Endothelial cell of umbilical vein (primary cell): ENCODE data around the gene CALCOCO2. TPM values are rescaled to one million over a fixed set of nuclear protein-coding genes. Genes with fewer than 3 reads are reported as not detected.

Experiments
- BruUV-seq: library from RNA; stranded (reverse); fragments of 400-500 nt; replicated peaks from 2 replicates; lab custom pipeline; 2021; lab: Mats Ljungman, UMichigan
- CTCF ChIA-PET: fragments of 300-600, 350-600 bp; sonication (Branson Sonifier 250); formaldehyde crosslinking; loops from one replicate; lab custom pipeline; 2021; ENCODE audit warnings: antibody characterized with exemption, inconsistent platforms; lab: Charles Lee
- POLR2A ChIA-PET: fragments of 300-600, 350-600 bp; sonication (Branson Sonifier 250); formaldehyde crosslinking; loops from one replicate; lab custom pipeline; 2021; ENCODE audit warnings: antibody characterized with exemption, inconsistent platforms; lab: Charles Lee
- DNase-seq: peaks from one replicate; pipeline ENCODE4 v3.0.0-alpha.2; 2011; ENCODE audit warnings: low read depth, low spot score
- FAIRE-seq: peaks from 2 replicates; lab custom pipeline; 2011; peaks lifted over from hg19 to GRCh38; lab: Jason Lieb, UNC
- H2AFZ ChIP-seq: 2 replicates; pipeline ENCODE4 v1.6.0; 2012; ENCODE audit warnings: low read depth, low read length, control low read depth, inconsistent platforms
- H3K27ac ChIP-seq: 2 replicates; pipeline ENCODE4 v1.5.1; 2011; ENCODE audit warnings: low read depth, mild to moderate bottlenecking, control low read depth, low read length, moderate library complexity; ENCODE audit not compliant: insufficient read depth
- H3K27me3 ChIP-seq, 2 experiments: 2 replicates each; pipeline versions ENCODE4 v1.6.0 to v1.6.1; 2011; ENCODE audit warnings: low read length in 2 of 2, mixed read lengths in 1 of 2; ENCODE audit not compliant: control insufficient read depth in 2 of 2, insufficient read depth in 2 of 2
- H3K36me3 ChIP-seq, 2 experiments: 2 replicates in 1 of 2; 3 replicates in 1 of 2; pipeline ENCODE4 v1.5.1; 2011; ENCODE audit warnings: low read length in 2 of 2, mild to moderate bottlenecking in 1 of 2, moderate library complexity in 1 of 2; ENCODE audit not compliant: control insufficient read depth in 2 of 2, insufficient read depth in 2 of 2; ENCODE audit errors: extremely low read depth in 1 of 2
- H3K4me1 ChIP-seq: 3 replicates; pipeline ENCODE4 v1.5.1; 2011; ENCODE audit warnings: mild to moderate bottlenecking, low read length; ENCODE audit not compliant: control insufficient read depth, insufficient read depth; ENCODE audit errors: extremely low read depth
- H3K4me2 ChIP-seq: 2 replicates; pipeline ENCODE4 v1.6.1; 2011; ENCODE audit warnings: low read length, control low read depth, mixed read lengths; ENCODE audit not compliant: insufficient read depth
- H3K4me3 ChIP-seq, 3 experiments: fragments of 200-600 bp in 1 of 3; sonication (generic), shearing (Covaris generic) in 1 of 3; replicated peaks in 1 of 3; 2 replicates each; pipeline ENCODE4 v1.5.1; 2011 to 2016; ENCODE audit warnings: control low read depth in 3 of 3, low read length in 3 of 3, mild to moderate bottlenecking in 2 of 3, inconsistent platforms in 1 of 3, low read depth in 1 of 3, moderate library complexity in 1 of 3; ENCODE audit not compliant: insufficient read depth in 1 of 3
- H3K79me2 ChIP-seq: 2 replicates; pipeline ENCODE4 v1.6.0; 2012; ENCODE audit warnings: low read length, inconsistent platforms; ENCODE audit not compliant: control insufficient read depth, insufficient read depth
- H3K9ac ChIP-seq: replicated peaks from 2 replicates; pipeline ENCODE3; 2011; ENCODE audit warnings: low read length, control low read depth; ENCODE audit not compliant: insufficient read depth; ENCODE audit errors: extremely low read depth
- H3K9me1 ChIP-seq: replicated peaks from 3 replicates; pipeline ENCODE4 v1.6.0; 2011; ENCODE audit warnings: mild to moderate bottlenecking, low read length; ENCODE audit not compliant: control insufficient read depth, insufficient read depth; ENCODE audit errors: extremely low read depth
- H3K9me3 ChIP-seq: replicated peaks from 2 replicates; pipeline ENCODE4 v1.5.1; 2012; ENCODE audit warnings: low read length, inconsistent platforms; ENCODE audit not compliant: control insufficient read depth, insufficient read depth
- H4K20me1 ChIP-seq: replicated peaks from 2 replicates; pipeline ENCODE3; 2011; ENCODE audit warnings: mild to moderate bottlenecking, low read length; ENCODE audit not compliant: control insufficient read depth, insufficient read depth; ENCODE audit errors: extremely low read depth
- EZH2 ChIP-seq: IDR thresholded peaks from 2 replicates; pipeline ENCODE4 v1.6.1; 2012; ENCODE audit warnings: borderline replicate concordance, low read depth, mild to moderate bottlenecking, moderate library complexity, low read length, inconsistent platforms; ENCODE audit not compliant: severe bottlenecking
- FOS ChIP-seq: IDR thresholded peaks from 2 replicates; pipeline ENCODE4 v1.6.1; 2011; ENCODE audit warnings: mild to moderate bottlenecking, low read length, moderate library complexity, borderline replicate concordance; ENCODE audit not compliant: insufficient read depth
- GATA2 ChIP-seq: IDR thresholded peaks from 2 replicates; pipeline ENCODE4 v1.7.0; 2011; ENCODE audit warnings: low read depth, mild to moderate bottlenecking, moderate library complexity, mixed read lengths, low read length; ENCODE audit not compliant: insufficient read length, insufficient read depth
- MYC ChIP-seq: IDR thresholded peaks from one replicate; pipeline ENCODE4 v1.6.1; 2011; ENCODE audit warnings: mild to moderate bottlenecking, low read depth, low read length
- POLR2A ChIP-seq: IDR thresholded peaks from 2 replicates; pipeline ENCODE4 v1.6.1; 2012; ENCODE audit warnings: low read depth, mild to moderate bottlenecking, control low read depth, low read length
- POLR2AphosphoS5 ChIP-seq: IDR thresholded peaks from 2 replicates; pipeline ENCODE4 v1.6.1; 2012; ENCODE audit warnings: low read depth, mild to moderate bottlenecking, control low read depth, low read length, moderate library complexity; ENCODE audit not compliant: insufficient read depth
- dilution Hi-C: fragments of 300-500 bp; cut with MboI; formaldehyde crosslinking; loops from one replicate; pipeline ENCODE4 v1.15.0; 2019; ENCODE audit warnings: low sequenced_read_pairs; ENCODE audit not compliant: extremely low pct_ligation_motif_present
- intact Hi-C: fragments of 100-400 bp; cut with micrococcal nuclease; formaldehyde crosslinking; loops from one replicate; pipeline ENCODE4 v1.10.0; 2022
- polyA plus RNA-seq, 4 experiments: library from polyadenylated mRNA; depleted of rRNA in 3 of 4; stranded (reverse) in 3 of 4; unstranded in 1 of 4; fragments of >200 nt; gene quantifications; 2 replicates each; pipeline versions ENCODE4 v1.2.1 to v1.2.3, GENCODE V29; 2011 to 2012; ENCODE audit warnings: missing spikeins in 1 of 4
- small RNA-seq: library from RNA; depleted of rRNA; stranded (forward); fragments of <200 nt; gene quantifications from one replicate; pipeline ENCODE3, GENCODE V24; 2012; ENCODE audit warnings: low replicate concordance, low read depth; ENCODE audit not compliant: insufficient read depth, insufficient read length
- total RNA-seq: library from RNA; stranded (reverse); gene quantifications from 2 replicates; pipeline ENCODE4 v1.2.3, GENCODE V29; 2021
- TF ChIP-seq, protein P1 (sequence below), 2 donors: IDR thresholded peaks; 1 replicate in 1 of 2; 2 replicates in 1 of 2; pipeline ENCODE4 v1.5.1; 2011; ENCODE audit warnings: low read length in 2 of 2, mild to moderate bottlenecking in 2 of 2, moderate library complexity in 2 of 2, control low read depth in 1 of 2, inconsistent platforms in 1 of 2, low read depth in 1 of 2; ENCODE audit not compliant: insufficient read depth in 1 of 2; ENCODE audit errors: extremely low read depth in 1 of 2
- TF ChIP-seq, protein P2 (sequence below): IDR thresholded peaks from 2 replicates; pipeline ENCODE4 v1.6.1; 2011; ENCODE audit not compliant: insufficient read depth, insufficient read length

The CALCOCO2 gene
- total and polyA plus RNA-seq, 2 donors (not counting 3 experiments of a cell fraction or from before 2014, with no cell fraction given) = 20.6 to 64.9 TPM

GRCh38 chr17:48912476-48912875 is 81.6 kb downstream of the CALCOCO2 start:
- H3K27ac ChIP-seq = no peak overlapping the region
- TF ChIP-seq EZH2 (no peak), FOS (no peak), POLR2A (no peak), POLR2AphosphoS5 (no peak), GATA2 (no peak), MYC (no peak)
- TF ChIP-seq, protein P1, sequence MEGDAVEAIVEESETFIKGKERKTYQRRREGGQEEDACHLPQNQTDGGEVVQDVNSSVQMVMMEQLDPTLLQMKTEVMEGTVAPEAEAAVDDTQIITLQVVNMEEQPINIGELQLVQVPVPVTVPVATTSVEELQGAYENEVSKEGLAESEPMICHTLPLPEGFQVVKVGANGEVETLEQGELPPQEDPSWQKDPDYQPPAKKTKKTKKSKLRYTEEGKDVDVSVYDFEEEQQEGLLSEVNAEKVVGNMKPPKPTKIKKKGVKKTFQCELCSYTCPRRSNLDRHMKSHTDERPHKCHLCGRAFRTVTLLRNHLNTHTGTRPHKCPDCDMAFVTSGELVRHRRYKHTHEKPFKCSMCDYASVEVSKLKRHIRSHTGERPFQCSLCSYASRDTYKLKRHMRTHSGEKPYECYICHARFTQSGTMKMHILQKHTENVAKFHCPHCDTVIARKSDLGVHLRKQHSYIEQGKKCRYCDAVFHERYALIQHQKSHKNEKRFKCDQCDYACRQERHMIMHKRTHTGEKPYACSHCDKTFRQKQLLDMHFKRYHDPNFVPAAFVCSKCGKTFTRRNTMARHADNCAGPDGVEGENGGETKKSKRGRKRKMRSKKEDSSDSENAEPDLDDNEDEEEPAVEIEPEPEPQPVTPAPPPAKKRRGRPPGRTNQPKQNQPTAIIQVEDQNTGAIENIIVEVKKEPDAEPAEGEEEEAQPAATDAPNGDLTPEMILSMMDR (IDR thresholded peaks at IDR 0.05; ENCODE audit: extremely low read depth in 1 of 2, insufficient read depth in 1 of 2, low read depth in 1 of 2, low read length in 2 of 2) = no peak
- TF ChIP-seq, protein P2, sequence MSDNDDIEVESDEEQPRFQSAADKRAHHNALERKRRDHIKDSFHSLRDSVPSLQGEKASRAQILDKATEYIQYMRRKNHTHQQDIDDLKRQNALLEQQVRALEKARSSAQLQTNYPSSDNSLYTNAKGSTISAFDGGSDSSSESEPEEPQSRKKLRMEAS = no peak
- peaks cover 13 to 26% of the 10 kb centered on the region in 2 experiments for H3K36me3 ChIP-seq
- FAIRE-seq (no peak), DNase-seq (no peak)
- CTCF ChIA-PET = no interaction called here
- dilution Hi-C loops = no loop called here
- peaks cover 12% of the 10 kb centered on the region for H4K20me1 ChIP-seq
- no peak overlapping the region for H3K4me2 ChIP-seq
- no peak overlapping the region for H3K9ac ChIP-seq
- POLR2A ChIA-PET = no interaction called here
- no peaks in the 10 kb centered on the region for H3K9me3 ChIP-seq
- H3K4me1 ChIP-seq = peaks cover 26% of the 10 kb centered on the region
- no peaks in the 10 kb centered on the region for H3K9me1 ChIP-seq
- intact Hi-C loops = loop anchor here (1.0 kb wide), 1 partner anchor 120 kb away; no protein-coding TSS in a partner anchor
- H2AFZ ChIP-seq = no peak overlapping the region
- BruUV-seq = no TSS peak
- no peak overlapping the region for H3K4me3 ChIP-seq
- H3K79me2 ChIP-seq = peaks cover 74% of the 10 kb centered on the region
- no peaks in the 10 kb centered on the region for H3K27me3 ChIP-seq

Small RNA genes lying within 50 kb of the gene (small RNA-seq; reads per million reads assigned to genes)
- not detected for gene AC068531.1
- not detected for gene RF00263

Other genes starting within 250 kb of the CALCOCO2 start
- gene HOXB3, start 240.8 kb upstream of the CALCOCO2 start, total RNA-seq = 45.0 and 56.6 TPM in 2 replicates
- 29.6 and 33.0 TPM in 2 replicates for gene HOXB3, start 240.8 kb upstream of the CALCOCO2 start, polyA plus RNA-seq
- 7.3 and 8.5 TPM in 2 replicates for gene HOXB5, start 237.3 kb upstream of the CALCOCO2 start, total RNA-seq
- 2.0 and 2.6 TPM in 2 replicates for gene HOXB5, start 237.3 kb upstream of the CALCOCO2 start, polyA plus RNA-seq
- 24.0 and 27.4 TPM in 2 replicates for gene HOXB6, start 226.0 kb upstream of the CALCOCO2 start, total RNA-seq
- 8.8 and 10.0 TPM in 2 replicates for gene HOXB6, start 226.0 kb upstream of the CALCOCO2 start, polyA plus RNA-seq
- gene HOXB7, start 220.0 kb upstream of the CALCOCO2 start, total RNA-seq = 24.5 and 29.8 TPM in 2 replicates
- gene HOXB7, start 220.0 kb upstream of the CALCOCO2 start, polyA plus RNA-seq = 23.5 and 24.2 TPM in 2 replicates
- gene HOXB8, start 215.7 kb upstream of the CALCOCO2 start, total RNA-seq = 1.7 and 2.0 TPM in 2 replicates
- 1.6 and 2.4 TPM in 2 replicates for gene HOXB8, start 215.7 kb upstream of the CALCOCO2 start, polyA plus RNA-seq
- 0.69 and 1.1 TPM in 2 replicates for gene HOXB9, start 204.7 kb upstream of the CALCOCO2 start, total RNA-seq
- 0.49 and 0.79 TPM in 2 replicates for gene HOXB9, start 204.7 kb upstream of the CALCOCO2 start, polyA plus RNA-seq
- gene PRAC1, start 108.5 kb upstream of the CALCOCO2 start, total RNA-seq = not detected in 2 replicates
- not detected in 2 replicates for gene PRAC1, start 108.5 kb upstream of the CALCOCO2 start, polyA plus RNA-seq
- gene PRAC2, start 107.8 kb upstream of the CALCOCO2 start, total RNA-seq = not detected in 2 replicates
- gene PRAC2, start 107.8 kb upstream of the CALCOCO2 start, polyA plus RNA-seq = not detected in 2 replicates
- not detected in 2 replicates for gene HOXB13, start 102.3 kb upstream of the CALCOCO2 start, total RNA-seq
- gene HOXB13, start 102.3 kb upstream of the CALCOCO2 start, polyA plus RNA-seq = not detected in 2 replicates
- not detected in 2 replicates for gene TTLL6, start 13.8 kb upstream of the CALCOCO2 start, total RNA-seq
- gene TTLL6, start 13.8 kb upstream of the CALCOCO2 start, polyA plus RNA-seq = not detected in 2 replicates
- 93.8 and 95.1 TPM in 2 replicates for gene ATP5MC1, start 61.8 kb downstream of the CALCOCO2 start, total RNA-seq
- 704 and 802 TPM in 2 replicates for gene ATP5MC1, start 61.8 kb downstream of the CALCOCO2 start, polyA plus RNA-seq
- 95.1 and 104 TPM in 2 replicates for gene UBE2Z, start 77.4 kb downstream of the CALCOCO2 start, total RNA-seq
- 106 and 117 TPM in 2 replicates for gene UBE2Z, start 77.4 kb downstream of the CALCOCO2 start, polyA plus RNA-seq
- gene SNF8, start 113.8 kb downstream of the CALCOCO2 start, total RNA-seq = 166 and 173 TPM in 2 replicates
- gene SNF8, start 113.8 kb downstream of the CALCOCO2 start, polyA plus RNA-seq = 176 and 194 TPM in 2 replicates
- gene GIP, start 137.6 kb downstream of the CALCOCO2 start, total RNA-seq = not detected in 2 replicates
- not detected in 2 replicates for gene GIP, start 137.6 kb downstream of the CALCOCO2 start, polyA plus RNA-seq
- 91.7 and 99.5 TPM in 2 replicates for gene IGF2BP1, start 166.3 kb downstream of the CALCOCO2 start, total RNA-seq
- gene IGF2BP1, start 166.3 kb downstream of the CALCOCO2 start, polyA plus RNA-seq = 8.6 and 9.5 TPM in 2 replicates